Measurements from ENCODE around the gene GAREM1.

DNA sequence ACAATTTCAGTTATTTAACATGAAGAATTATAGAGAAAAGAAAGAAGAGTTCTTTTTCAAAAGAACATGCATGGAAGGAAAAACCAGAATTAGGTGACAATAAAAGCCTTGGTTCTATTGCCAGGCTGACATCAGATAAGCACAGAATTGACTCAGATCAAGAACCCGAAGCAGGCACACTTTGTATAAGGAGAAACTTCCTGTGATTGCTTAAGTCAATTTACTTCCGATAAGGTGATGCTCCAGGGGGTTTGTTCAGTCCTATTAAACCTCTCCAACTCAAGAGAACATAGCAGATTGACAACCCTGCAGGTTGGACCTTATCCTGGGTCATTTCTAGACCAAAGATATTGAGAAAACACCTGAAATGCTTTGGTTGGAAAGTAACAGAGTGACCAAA, 31.4 kb downstream of the GAREM1 start:
- no peak for TF ChIP-seq POLR2A (IDR thresholded peaks at IDR 0.05; ENCODE audit: low read depth, low read length)
- TF ChIP-seq POLR2AphosphoS5 (IDR thresholded peaks at IDR 0.05; ENCODE audit: low read depth, low read length) = no peak
